Measurements from ENCODE around the gene SCYGR6. TPM values are rescaled to one million over a fixed set of nuclear protein-coding genes. Genes with fewer than 3 reads are reported as not detected.
"Not testable (repeated sequence)": the region's sequence is repeated elsewhere in the genome, so short reads cannot be mapped to it uniquely, and the experiment has no call there.

The SCYGR6 gene, protein sequence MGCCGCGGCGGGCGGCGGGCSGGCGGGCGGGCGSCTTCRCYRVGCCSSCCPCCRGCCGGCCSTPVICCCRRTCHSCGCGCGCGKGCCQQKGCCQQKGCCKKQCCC
- not detected in 2 replicates for total RNA-seq

DNA sequence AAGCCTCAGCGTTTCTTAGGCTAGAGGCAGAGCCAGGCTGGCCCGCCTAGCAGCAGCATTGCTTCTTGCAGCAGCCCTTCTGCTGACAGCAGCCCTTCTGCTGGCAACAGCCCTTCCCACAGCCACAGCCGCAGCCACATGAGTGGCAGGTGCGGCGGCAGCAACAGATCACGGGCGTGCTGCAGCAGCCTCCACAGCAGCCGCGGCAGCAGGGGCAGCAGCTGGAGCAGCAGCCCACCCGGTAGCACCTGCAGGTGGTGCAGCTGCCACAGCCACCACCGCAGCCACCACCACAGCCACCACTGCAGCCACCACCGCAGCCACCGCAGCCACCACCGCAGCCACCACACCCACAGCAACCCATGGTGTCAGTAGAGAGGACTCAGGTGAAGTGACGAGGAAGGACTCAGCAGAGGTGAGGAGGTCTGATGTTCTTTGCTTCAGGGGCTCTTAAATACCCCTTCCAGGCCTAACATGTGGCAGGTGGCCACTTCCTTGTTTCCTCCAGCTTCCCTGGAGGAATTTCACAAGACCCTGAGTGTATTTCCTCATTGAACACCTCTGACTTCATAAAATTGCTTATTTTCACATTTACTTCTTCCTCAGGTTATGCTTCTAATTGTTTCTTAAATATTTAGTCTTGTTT is at the start of gene SCYGR6:
Gene SCYGR6, minus strand, starts transcription at position 364 of the 646 bp plus-strand sequence. Its CDS starts 0 bp downstream, at position 364.
- DNase-seq (ENCODE audit: low read depth), result peak; percentile 28

DNA sequence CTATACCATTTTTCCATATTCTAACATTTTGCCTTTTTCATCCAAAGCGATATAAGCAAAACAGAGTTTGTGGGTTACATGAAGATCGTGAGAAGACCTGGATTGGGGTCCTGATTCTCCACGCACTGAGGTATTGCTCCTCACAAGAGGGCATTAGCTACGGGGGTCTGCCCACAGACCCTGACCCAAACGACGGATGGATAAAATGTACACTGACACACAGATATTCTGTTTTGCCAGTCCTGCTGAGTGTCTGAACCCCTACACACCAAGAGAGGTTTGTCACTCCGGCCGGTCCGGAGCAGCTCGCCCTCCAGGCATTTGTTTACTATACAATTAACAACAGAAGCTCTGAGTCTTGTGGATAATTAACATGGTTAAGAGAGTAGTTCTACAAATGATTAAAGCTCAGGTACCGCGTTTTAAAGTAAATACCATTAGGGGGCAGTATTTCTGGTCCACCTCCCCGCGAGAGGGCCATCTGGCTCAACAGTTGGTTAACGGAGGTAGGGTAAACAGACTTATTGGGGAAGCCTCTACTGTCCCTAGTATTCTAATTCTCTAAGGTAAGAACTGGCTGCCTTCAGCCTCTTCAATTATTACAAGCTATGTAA is 49.6 kb upstream of the SCYGR6 start:
- peak; percentile 81 for DNase-seq (ENCODE audit: low read depth)

DNA sequence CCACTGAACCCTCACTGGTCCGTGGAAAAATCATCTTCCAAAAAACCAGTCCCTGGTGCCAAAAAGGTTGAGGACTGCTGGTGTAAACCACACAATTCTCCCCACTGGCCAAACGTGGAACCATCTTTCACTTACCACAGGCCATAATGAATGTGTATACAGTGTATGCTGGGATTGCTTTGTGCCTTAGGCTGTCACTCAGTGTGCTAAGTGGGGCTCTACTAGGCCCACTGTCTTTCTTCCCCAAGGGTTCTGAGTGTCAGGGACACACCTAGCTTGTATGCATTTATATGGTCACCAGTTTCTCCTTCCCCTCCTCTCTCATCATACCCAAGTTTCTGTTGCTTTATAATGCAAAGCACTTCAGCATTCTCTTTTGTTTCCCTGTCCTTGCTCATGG is 48.4 kb upstream of the SCYGR6 start:
- no peak for DNase-seq (ENCODE audit: low read depth)

DNA sequence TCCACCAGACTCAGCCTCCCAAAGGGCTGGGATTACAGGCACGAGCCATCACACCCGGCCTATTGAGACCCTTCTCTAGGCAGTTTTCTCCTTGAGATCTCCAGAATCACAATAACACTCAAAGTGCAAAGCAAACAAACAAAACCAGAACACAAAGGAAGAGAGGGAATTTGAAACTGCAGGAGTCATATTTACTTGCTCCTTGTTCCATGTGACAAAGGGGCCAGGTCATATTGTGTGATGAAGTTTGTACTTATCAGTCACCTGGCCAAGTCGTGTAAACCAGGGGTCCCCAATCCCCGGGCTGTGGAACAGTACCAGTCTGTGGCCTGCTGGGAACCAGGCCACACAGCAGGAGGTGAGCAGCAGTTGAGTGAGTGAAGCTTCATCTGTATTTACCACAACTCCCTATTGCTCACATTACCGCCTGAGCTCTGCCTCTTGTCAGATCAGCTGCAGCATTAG is 47.7 kb upstream of the SCYGR6 start:
- DNase-seq (ENCODE audit: low read depth), result no peak

DNA sequence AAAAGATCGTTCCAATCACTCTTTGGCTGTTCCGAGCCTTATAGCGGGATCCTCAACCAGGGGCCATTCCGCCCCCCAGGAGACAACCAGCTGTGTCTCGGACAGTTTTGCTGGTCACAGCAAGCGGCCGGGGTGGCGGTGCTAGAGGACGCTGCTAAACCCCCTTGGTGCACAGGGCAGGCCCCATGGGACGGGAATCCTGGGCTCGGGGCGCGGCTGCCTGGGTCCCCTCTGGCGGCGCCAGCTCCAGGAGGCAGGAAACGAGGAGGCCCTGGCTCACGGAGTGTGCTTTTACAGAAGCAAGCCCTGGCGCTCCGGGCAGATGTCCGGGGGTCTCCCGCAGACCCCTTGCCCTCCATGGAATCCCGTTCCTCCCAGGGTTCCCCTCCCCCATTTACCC is 43.3 kb upstream of the SCYGR6 start:
- no peak for DNase-seq (ENCODE audit: low read depth)

DNA sequence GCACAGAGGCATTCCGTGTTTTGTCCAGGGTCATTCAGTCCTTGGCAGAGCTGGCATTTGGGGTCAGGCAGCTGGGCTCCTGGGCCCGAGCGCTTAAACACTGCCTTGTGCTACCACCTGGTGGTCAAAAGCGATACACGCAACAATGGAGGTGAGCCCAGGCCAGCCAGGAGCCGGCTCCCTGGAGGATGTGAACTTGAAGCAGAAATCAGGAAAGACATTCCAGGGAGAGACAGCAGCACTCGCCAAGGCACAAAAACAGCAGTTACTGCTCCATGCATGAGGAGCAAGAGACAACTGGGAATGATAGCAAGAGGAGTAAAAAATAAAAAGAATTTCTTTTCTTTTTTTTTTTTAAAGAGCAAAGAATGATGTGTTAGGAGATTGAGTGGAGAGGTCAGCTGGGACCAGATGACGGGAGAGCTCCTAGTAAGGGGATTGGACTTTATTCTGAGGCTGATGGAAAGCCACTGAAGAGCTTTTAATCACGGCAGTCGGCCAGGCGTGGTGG is 41.9 kb upstream of the SCYGR6 start:
- peak; percentile 70 for DNase-seq (ENCODE audit: low read depth)

DNA sequence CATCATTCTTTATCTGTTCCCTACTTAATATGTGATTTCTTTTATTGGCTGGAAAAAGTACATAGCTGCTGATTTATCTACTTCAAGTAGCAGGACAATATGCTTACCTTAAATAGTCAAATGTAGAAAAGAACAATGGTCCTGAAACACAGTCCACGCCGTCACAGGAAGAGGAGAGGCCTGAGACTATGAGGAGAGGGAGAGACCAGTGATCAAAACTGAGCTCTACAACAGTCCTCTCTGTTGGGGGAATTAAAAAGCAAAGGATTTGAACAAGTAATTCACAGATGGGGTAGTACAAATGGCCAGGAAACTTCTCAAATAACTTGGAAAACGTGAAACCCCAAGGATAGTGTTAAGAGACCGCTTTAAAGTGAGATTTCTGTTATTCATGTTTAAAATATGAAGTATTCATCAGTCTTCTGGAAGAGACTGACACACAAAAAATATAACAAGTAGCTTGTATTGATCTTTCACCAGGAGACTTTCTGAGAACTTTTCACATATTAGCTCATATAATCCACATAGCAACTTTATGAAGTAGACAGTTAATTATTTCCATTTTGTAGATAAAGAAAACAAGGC is 41.3 kb upstream of the SCYGR6 start:
- DNase-seq (ENCODE audit: low read depth), result no peak

DNA sequence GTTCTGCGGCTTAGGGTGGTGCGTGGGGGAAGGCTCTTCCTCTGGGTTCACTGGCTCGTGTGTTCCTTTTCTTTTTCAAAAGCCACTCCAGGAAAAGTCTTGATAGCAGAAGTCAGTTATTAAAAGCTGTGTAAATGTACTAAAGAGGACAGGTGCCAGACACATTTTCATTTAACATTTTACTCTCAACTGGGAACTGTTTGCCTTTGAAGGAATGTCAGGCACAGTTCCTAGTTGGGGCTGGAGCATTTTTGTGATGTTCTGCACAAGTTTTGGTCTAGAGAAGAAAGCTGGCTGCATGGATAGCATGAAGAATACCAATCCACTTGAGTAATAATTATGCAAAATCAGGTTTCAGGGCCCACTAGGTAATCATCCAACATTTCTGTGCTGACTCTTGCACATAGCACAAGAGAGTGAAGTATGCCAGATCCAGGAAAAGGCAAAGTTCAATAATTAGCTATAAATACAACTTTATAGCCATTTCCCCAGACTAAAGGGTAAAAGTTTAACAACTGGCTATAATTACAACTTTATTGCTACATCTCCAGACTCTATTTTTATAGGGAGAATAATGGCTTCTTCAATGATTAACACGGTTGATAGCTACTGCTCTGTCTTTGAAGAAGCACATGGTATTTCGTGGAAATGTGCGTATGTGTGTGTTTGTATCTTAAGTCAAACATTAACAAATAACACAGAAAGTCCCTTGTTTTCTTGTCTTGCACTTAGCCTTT is 37.4 kb upstream of the SCYGR6 start:
- peak; percentile 100 for DNase-seq (ENCODE audit: low read depth)

DNA sequence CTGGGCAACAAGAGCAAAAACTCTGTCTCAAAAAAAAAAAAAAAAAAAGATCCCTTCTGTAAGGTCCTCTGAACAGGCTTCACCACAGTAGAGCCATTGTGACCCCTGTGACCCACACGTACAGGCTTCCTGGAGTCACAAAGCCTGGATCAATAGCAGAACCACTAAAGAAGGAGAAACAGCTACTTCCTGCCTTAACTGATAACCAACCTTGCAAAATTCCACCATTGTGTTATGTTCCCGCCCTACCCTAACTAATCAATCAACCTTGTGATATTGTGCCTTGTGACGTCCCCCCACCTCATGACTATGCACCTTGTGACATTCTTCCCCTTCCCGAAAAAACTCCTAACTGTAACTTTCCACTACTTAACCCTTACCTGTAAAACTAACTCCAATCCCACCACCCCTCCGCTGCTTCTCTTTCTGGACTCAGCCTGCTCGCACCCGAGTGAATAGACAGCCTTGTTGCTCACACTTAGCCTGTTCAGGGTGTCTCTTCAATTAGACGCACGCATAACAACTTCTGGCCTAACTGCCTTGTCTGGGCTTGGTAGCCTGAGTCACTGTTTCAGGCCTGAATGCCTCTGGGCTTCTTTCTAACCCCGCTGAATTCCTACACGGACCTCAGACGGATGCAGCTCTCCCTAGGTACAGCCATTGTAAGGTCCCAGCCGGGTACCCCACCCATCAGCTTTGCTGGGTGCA is 35.0 kb upstream of the SCYGR6 start:
- peak; percentile 98 for DNase-seq (ENCODE audit: low read depth)

DNA sequence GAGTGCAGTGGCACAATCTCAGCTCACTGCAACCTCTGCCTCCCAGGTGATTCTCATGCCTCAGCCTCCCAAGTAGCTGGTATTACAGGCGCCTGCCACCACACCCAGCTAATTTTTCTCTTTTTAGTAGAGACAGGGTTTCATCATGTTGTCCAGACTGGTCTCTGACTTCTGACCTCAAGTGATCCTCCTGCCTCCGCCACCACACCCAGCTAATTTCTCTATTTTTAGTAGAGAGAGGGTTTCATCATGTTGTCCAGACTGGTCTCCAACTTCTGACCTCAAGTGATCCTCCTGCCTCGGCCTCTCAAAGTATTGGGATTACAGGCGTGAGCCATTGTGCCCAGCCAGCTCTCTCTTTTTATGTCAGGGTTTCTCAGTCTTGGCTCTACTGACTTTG is 31.7 kb upstream of the SCYGR6 start:
- not testable (repeated sequence) for DNase-seq (ENCODE audit: low read depth)

DNA sequence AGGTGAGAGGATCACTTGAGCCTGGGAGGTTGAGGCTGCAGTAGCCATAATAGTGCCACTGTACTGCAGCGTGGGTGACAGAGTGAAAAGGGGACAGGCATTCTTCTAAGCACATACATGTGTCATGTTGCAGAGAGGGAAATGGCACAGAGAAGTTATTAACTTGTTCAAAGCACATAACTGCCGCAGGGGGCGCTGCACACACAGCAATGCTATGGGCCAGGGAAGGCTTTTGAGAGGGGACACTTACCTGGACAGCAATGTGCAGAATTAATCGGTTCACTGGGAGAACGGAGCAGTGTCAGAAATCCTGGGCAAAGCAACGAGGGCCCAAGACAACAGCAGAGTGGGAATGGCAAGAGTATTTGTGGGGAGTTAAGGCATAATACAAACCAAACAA is 23.5 kb upstream of the SCYGR6 start:
- no peak for DNase-seq (ENCODE audit: low read depth)

DNA sequence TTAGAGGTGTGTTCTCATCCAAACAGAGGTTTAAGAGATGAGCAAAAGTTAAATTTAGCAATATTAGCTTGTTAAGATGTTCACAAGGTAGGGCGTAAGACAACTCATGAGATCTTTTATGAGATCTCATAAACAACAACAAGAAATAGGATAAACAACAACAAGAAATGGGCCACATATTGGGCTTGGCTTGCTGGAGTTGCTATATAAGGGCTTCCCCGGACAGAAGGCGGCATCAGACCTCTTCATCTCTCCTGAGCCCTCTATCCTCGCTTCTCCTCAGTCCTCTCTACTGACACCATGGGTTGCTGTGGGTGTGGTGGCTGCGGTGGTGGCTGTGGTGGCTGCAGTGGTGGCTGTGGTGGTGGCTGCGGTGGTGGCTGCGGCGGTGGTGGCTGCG is 21.0 kb upstream of the SCYGR6 start, which contains the start of gene SCYGR8:
Gene SCYGR8, plus strand, starts transcription at position 301 of the 400 bp plus-strand sequence. Its CDS starts 0 bp downstream, at position 301.
- DNase-seq (ENCODE audit: low read depth), result no peak

DNA sequence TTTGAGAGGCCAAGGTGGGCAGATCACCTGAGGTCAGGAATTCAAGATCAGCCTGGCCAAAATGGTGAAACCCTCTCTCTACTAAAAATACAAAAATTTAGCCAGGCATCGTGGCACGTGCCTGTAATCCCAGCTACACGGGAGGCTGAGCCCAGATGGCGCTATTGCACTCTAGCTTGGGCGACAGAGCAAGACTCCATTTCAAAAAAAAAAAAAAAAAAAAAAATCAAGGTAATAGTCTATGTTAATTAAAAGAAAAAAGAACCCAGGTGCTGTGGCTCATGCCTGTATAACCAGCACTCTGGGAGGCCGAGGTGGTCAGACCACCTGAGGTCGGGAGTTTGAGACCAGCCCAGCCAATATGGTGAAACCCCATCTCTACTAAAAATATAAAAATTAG is 16.1 kb upstream of the SCYGR6 start:
- DNase-seq (ENCODE audit: low read depth), result peak; percentile 28

DNA sequence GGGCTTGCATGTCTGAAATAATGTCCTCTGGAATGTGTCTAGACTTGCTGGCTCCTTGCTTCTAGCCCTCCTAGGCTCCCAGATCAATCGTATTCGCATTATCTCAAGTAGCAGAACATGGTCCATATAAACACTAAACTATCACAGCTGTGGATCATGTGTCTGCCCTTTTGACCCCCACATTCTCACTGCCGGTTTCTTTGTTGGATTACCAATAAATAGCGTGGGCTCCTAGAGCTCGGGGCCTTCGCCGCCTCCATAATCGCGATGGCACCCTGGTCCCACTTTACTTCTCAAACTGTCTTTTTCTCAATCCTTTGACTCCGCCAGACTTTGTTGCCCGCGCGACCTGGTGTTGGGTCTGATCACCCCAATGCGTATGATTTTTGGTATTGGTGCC is 14.8 kb upstream of the SCYGR6 start:
- no peak for DNase-seq (ENCODE audit: low read depth)

DNA sequence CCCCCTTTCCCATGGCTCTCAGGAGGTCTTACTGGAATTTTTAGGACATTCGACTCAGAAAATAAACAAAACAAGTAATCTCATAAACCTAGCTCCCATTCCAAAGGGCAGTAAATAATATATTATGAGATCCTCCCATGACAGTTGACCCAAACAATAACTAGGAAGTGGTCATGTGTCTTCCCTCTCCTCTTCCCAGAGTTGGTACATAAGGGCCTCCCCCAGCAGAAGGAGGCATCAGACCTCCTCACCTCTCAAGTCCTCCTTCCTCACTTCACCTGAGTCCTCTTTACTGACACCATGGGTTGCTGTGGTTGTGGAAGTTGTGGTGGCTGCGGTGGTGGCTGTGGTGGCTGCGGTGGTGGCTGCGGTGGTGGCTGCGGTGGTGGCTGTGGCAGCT is 3.5 kb upstream of the SCYGR6 start, which contains the start of gene SCYGR7:
Gene SCYGR7, plus strand, starts transcription at position 301 of the 400 bp plus-strand sequence. Its CDS starts 0 bp downstream, at position 301.
- DNase-seq (ENCODE audit: low read depth), result no peak

DNA sequence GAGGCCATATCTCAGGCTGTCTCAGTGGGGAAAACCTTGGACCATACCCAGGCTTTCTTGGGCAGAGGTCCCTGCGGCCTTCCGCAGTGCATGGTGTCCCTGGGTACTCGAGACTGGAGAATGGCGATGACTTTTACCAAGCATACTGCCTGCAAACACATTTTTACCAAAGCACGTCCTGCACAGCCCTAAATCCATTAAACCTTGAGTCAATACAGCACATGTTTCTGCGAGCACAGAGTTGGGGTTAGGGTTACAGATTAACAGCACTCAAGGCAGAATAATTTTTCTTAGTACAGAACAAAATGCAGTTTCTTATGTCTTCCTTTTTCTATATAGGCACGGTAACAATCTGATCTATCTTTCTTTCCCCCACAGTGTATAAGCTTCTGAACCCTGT is 1.7 kb downstream of the SCYGR6 start:
- DNase-seq (ENCODE audit: low read depth), result peak; percentile 70

DNA sequence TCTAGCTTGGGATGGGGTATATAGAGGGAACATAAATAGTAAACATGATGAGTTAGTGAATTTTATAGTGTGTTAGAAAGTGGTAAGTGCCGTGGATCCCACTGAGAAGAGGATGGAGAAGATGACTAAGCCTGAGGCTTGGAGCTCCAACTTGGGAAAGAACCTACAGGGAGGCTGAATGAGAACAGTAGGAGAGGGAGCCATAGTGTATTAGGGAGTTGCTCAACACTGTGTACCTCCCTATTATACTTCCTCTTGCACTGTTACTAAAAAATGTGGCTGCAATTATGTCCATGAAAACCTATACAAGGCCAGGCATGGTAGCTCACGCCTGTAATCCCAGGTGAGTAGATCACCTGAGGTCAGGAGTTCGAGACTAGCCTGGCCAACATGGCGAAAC is 3.9 kb downstream of the SCYGR6 start:
- peak; percentile 11 for DNase-seq (ENCODE audit: low read depth)

DNA sequence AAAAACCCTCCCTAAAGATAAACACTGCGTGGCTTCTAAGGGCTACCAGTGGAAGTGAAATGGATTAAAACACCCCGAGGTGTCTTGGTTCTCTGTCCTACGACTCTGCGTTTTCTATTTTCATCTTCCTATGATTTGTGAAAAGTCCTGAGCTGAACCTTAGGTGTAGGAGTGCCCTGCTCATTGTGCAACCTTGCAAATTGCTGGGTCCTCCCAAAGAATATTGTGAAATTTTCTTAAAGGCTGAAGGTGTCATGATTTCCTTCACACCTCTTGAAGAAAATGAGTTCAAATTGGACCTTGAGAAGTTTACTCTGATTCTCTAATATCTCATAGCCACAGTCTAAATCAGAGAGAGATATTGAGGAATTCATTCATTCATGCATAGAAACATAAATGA is 4.9 kb downstream of the SCYGR6 start:
- DNase-seq (ENCODE audit: low read depth), result peak; percentile 14

DNA sequence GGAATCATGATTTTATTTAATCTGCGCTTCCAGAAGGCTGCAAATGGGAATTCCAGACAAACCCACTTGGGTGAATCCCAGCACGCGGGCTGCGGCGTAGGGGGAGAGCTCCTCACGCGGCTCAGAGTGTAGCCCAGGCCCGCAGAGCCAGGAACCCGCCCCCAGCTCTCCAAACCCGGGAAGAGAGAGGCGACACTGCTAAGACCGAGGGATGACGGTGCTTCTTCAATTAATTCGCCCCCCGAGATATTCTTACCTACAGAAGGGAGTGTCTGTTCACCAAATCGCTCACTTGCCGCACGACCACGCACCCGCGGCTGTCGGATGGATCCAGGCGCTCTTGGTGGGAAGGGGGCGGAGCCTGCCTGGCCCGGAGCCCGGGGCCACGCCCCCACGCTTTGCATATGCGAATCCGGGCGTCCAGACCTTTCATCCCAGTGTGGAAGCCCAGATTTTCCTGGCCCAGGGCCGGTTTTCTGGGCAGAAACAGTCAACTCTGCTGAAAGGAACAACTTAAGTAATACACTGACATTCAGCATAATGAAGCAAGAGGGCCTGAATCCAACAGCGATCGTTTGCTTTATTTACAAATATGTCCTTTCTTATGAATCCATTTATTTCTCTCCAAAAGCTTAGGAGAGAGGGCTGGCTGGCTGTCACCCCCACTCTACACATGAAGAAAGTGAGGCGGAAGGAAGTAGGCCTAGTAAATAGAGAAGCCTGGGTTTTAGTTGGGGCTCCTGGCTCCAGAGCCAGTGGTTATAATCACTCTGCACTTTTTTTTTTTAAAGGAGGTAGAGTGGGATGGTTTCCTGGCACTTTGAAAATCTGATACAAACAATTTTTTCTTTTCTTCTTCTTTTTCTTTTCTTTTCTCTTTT is 6.6 kb downstream of the SCYGR6 start, which contains the start of gene SLC19A3:
Gene SLC19A3, minus strand, starts transcription at position 342 of the 881 bp plus-strand sequence. CDS start 15,710 bp downstream, outside the sequence.
- DNase-seq (ENCODE audit: low read depth), result peak; percentile 82

DNA sequence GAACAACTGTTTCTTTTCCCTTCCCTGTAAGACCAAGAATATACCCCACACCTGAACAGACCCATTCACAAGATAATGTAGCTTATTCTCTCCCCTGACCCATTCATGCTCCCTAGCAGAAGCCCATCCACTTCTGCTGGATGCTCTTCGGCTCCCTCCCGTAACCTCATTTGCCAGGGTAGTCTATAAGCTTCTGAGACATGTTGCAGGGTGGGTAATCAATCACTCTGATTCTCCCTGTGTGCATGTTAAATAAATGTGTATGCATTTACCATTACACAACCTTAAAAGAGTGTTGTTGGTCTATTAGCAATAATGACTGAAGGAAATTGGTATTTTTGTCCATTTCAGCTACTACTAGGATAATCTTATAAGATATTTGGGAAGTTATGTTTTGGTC is 8.1 kb downstream of the SCYGR6 start:
- DNase-seq (ENCODE audit: low read depth), result no peak
